RWPE1 (cell line): ENCODE data around the gene NKTR.

Source experiments
- CTCF ChIA-PET: fragments of 350-600 bp; sonication (Branson Sonifier 250); formaldehyde crosslinking; extraction: SDS; loops from one replicate; lab custom pipeline; 2021; lab: Yijun Ruan, JAX
- POLR2A ChIA-PET: fragments of 400-600 bp; formaldehyde crosslinking; extraction: SDS; loops from one replicate; lab custom pipeline; 2020; ENCODE audit warnings: antibody characterized with exemption; ENCODE audit not compliant: low non-redundant PET; lab: Yijun Ruan, JAX
- DNase-seq: peaks from one replicate; pipeline ENCODE4 v3.0.0; 2012; ENCODE audit warnings: low spot score
- H3K27ac ChIP-seq: fragments of 450-650 bp; 2 replicates; pipeline ENCODE4 v1.5.1; 2017
- CTCF ChIP-seq: fragments of 450-650 bp; conservative IDR thresholded peaks from 2 replicates; pipeline ENCODE4 v1.5.1; 2017; ENCODE audit warnings: low read depth, mild to moderate bottlenecking

The NKTR gene

GRCh38 chr3:42666022-42666421 lies 65.5 kb downstream of the NKTR start:
- ChIA-PET POLR2A (no interaction called here), CTCF (no interaction called here)
- TF ChIP-seq CTCF: no peak
- H3K27ac ChIP-seq: peak overlapping the region; percentile 58
- no peak for DNase-seq

GRCh38 chr3:42666577-42666998 lies 66.1 kb downstream of the NKTR start:
- no peak for TF ChIP-seq CTCF
- CTCF ChIA-PET: no interaction called here
- H3K27ac ChIP-seq: peak overlapping the region; percentile 58; the same call in 1 of the 2 replicates
- POLR2A ChIA-PET: no interaction called here
- no peak for DNase-seq

- DNase-seq: no peak
- POLR2A ChIA-PET: no interaction called here
- CTCF ChIA-PET: no interaction called here
- TF ChIP-seq CTCF: no peak
- H3K27ac ChIP-seq: no peak overlapping the region
Measured at GRCh38 chr3:42667096-42667522, 66.6 kb downstream of the NKTR start.

- POLR2A ChIA-PET: no interaction called here
- CTCF ChIA-PET: no interaction called here
- TF ChIP-seq CTCF: no peak
Measured at GRCh38 chr3:42667523-42668412, 67.3 kb downstream of the NKTR start.

GRCh38 chr3:42668413-42668760 lies 67.9 kb downstream of the NKTR start:
- ChIA-PET POLR2A (no interaction called here), CTCF (no interaction called here)
- no peak for DNase-seq
- H3K27ac ChIP-seq: no peak overlapping the region
- TF ChIP-seq CTCF: no peak

More at GRCh38 chr3:42667523-42668412, 67.3 kb downstream of the NKTR start:
- H3K27ac ChIP-seq: no peak overlapping the region
- no peak for DNase-seq

- TF ChIP-seq CTCF: no peak
- DNase-seq: no peak
- no peak overlapping the region for H3K27ac ChIP-seq
- POLR2A ChIA-PET: no interaction called here
- CTCF ChIA-PET: no interaction called here
Measured at GRCh38 chr3:42668793-42669217, 68.3 kb downstream of the NKTR start.
